HepG2 (cell line): Measurements from ENCODE around the gene GOLGA8S. TPM values are rescaled to one million over a fixed set of nuclear protein-coding genes. Genes with fewer than 3 reads are reported as not detected.
A peak's percentile ranks its signal among the peaks of the same experiment; 100 is the strongest.
"Not testable (repeated sequence)": the region's sequence is repeated elsewhere in the genome, so short reads cannot be mapped to it uniquely, and the experiment has no call there.

Source experiments
- ATAC-seq: fragments of 200-7000 bp; cut with Tn5 transposase; 3 replicates; pipeline ENCODE4 v1.9.1; 2020; ENCODE audit warnings: mild to moderate bottlenecking, moderate library complexity
- Bru-seq: library from RNA; stranded (reverse); fragments of 400-500 nt; gene quantifications from one replicate; lab custom pipeline; 2021; lab: Mats Ljungman, UMichigan
- BruChase-seq, 2 experiments: library from RNA; stranded (reverse); fragments of 400-500 nt; gene quantifications; one replicate each; lab custom pipeline; 2021; lab: Mats Ljungman, UMichigan
- BruUV-seq: library from RNA; stranded (reverse); fragments of 400-500 nt; replicated peaks from 2 replicates; lab custom pipeline; 2021; lab: Mats Ljungman, UMichigan
- CTCF ChIA-PET: fragments of 300-600 bp; formaldehyde crosslinking; extraction: SDS; loops from one replicate; lab custom pipeline; 2021; ENCODE audit warnings: low total read pairs, inconsistent platforms, low intra/inter-chr PET ratio; lab: Yijun Ruan, JAX
- POLR2A ChIA-PET: fragments of 350-600 bp; sonication (Branson Sonifier 250); formaldehyde crosslinking; loops from one replicate; lab custom pipeline; 2020; ENCODE audit warnings: antibody characterized with exemption, inconsistent platforms; lab: Yijun Ruan, JAX
- DNase-seq: peaks from one replicate; pipeline ENCODE4 v3.0.0-alpha.2; 2015; ENCODE audit warnings: low spot score
- FAIRE-seq: peaks from 3 replicates; lab custom pipeline; 2011; peaks lifted over from hg19 to GRCh38; lab: Jason Lieb, UNC
- H2AFZ ChIP-seq: one replicate; pipeline ENCODE4 v1.6.1; 2011; ENCODE audit warnings: low read length, inconsistent platforms
- H3K27ac ChIP-seq: fragments of 300-600 bp; 3 replicates; pipeline ENCODE4 v1.8.0; 2011; ENCODE audit warnings: mixed run types, mild to moderate bottlenecking, mixed read lengths, low read length, inconsistent platforms; ENCODE audit not compliant: insufficient read depth; ENCODE audit errors: extremely low read length
- H3K27me3 ChIP-seq, 2 experiments: fragments of 200-600 bp in 1 of 2; 2 replicates in 1 of 2; 3 replicates in 1 of 2; pipeline versions ENCODE4 v1.6.0 to v1.8.0; 2011; ENCODE audit warnings: low read length in 2 of 2, mild to moderate bottlenecking in 2 of 2, moderate library complexity in 2 of 2, inconsistent platforms in 1 of 2; ENCODE audit not compliant: insufficient read depth in 2 of 2, control insufficient read depth in 1 of 2
- H3K36me3 ChIP-seq, 2 experiments: fragments of 200-600 bp in 1 of 2; replicated peaks in 1 of 2; 2 replicates in 1 of 2; 3 replicates in 1 of 2; pipeline versions ENCODE4 v1.5.1 to v1.8.0; 2011; ENCODE audit warnings: low read length in 2 of 2, inconsistent platforms in 1 of 2; ENCODE audit not compliant: insufficient read depth in 2 of 2, control insufficient read depth in 1 of 2
- H3K4me1 ChIP-seq: 2 replicates; pipeline ENCODE4 v1.5.1; 2012; ENCODE audit warnings: low read length, inconsistent platforms; ENCODE audit not compliant: insufficient read depth
- H3K4me2 ChIP-seq: 2 replicates; pipeline ENCODE4 v1.6.0; 2011; ENCODE audit warnings: low read depth, low read length, inconsistent platforms
- H3K4me3 ChIP-seq, 3 experiments: fragments of 200-600 bp in 1 of 3; sonication (generic), shearing (Covaris generic) in 1 of 3; replicated peaks in 1 of 3; 2 replicates each; pipeline ENCODE4 v1.5.1; 2011 to 2016; ENCODE audit warnings: low read length in 3 of 3, inconsistent platforms in 2 of 3, low read depth in 2 of 3, mild to moderate bottlenecking in 2 of 3, control low read depth in 1 of 3, mixed read lengths in 1 of 3; ENCODE audit not compliant: insufficient read depth in 1 of 3
- H3K79me2 ChIP-seq: one replicate; pipeline ENCODE4 v1.6.1; 2011; ENCODE audit warnings: low read length, inconsistent platforms; ENCODE audit not compliant: insufficient read depth
- H3K9ac ChIP-seq: 2 replicates; pipeline ENCODE4 v1.6.0; 2011; ENCODE audit warnings: mild to moderate bottlenecking, low read depth, low read length, inconsistent platforms; ENCODE audit not compliant: insufficient read depth
- H3K9me3 ChIP-seq: 2 replicates; pipeline ENCODE4 v1.5.1; 2012; ENCODE audit warnings: mild to moderate bottlenecking, low read length
- H4K20me1 ChIP-seq: 2 replicates; pipeline ENCODE4 v1.6.0; 2011; ENCODE audit warnings: inconsistent platforms, mild to moderate bottlenecking, low read length, moderate library complexity; ENCODE audit not compliant: insufficient read depth
- WGBS: methylation state at CpG from one replicate; pipeline ENCODE4 v1.1.6; 2017; ENCODE audit warnings: low lambda C conversion rate; 5-methylcytosine and 5-hydroxymethylcytosine counted together
- in situ Hi-C: cut with HindIII; loops from 2 replicates; pipeline ENCODE4 v1.10.0; 2017; ENCODE audit warnings: low pct_unique_long_range_greater_than_20kb; ENCODE audit not compliant: extremely low pct_ligation_motif_present
- intact Hi-C: fragments of 100-400 bp; cut with micrococcal nuclease; formaldehyde crosslinking; loops from one replicate; pipeline ENCODE4 v1.10.0; 2022; ENCODE audit not compliant: unreplicated experiment
- long read RNA-seq, 2 experiments: library from RNA in 1 of 2; library from polyadenylated mRNA in 1 of 2; stranded (forward) in 1 of 2; unstranded in 1 of 2; transcript quantifications; one replicate each; pipeline ENCODE4 v2.0.0, GENCODE V29; 2019 to 2022
- polyA minus RNA-seq, 3 experiments: library from RNA; depleted of rRNA, polyadenylated mRNA; stranded (reverse); fragments of >200 nt; gene quantifications; 2 replicates each; pipeline ENCODE4 v1.2.3, GENCODE V29; 2011; ENCODE audit warnings: low replicate concordance in 1 of 3
- polyA plus RNA-seq, 8 experiments: library from polyadenylated mRNA; depleted of rRNA in 3 of 8; stranded (reverse) in 7 of 8; unstranded in 1 of 8; fragments of >200 nt; fragmentation: Illumina TruSeq in 4 of 8; extraction: Trizol in 4 of 8; gene quantifications; 2 replicates each; pipeline versions ENCODE4 v1.2.1 to v1.2.3, GENCODE V29; 2011 to 2016; ENCODE audit warnings: low read depth in 4 of 8, missing spikeins in 1 of 8, mixed read lengths in 1 of 8; ENCODE audit not compliant: insufficient read depth in 1 of 8
- total RNA-seq, 5 experiments: library from RNA; depleted of rRNA; stranded (reverse); fragments of >200 nt; fragmentation: Illumina TruSeq; extraction: Trizol; gene quantifications; 2 replicates each; pipeline ENCODE4 v1.2.3, GENCODE V29; 2016; ENCODE audit warnings: low read depth in 1 of 5

Gene GOLGA8S, protein sequence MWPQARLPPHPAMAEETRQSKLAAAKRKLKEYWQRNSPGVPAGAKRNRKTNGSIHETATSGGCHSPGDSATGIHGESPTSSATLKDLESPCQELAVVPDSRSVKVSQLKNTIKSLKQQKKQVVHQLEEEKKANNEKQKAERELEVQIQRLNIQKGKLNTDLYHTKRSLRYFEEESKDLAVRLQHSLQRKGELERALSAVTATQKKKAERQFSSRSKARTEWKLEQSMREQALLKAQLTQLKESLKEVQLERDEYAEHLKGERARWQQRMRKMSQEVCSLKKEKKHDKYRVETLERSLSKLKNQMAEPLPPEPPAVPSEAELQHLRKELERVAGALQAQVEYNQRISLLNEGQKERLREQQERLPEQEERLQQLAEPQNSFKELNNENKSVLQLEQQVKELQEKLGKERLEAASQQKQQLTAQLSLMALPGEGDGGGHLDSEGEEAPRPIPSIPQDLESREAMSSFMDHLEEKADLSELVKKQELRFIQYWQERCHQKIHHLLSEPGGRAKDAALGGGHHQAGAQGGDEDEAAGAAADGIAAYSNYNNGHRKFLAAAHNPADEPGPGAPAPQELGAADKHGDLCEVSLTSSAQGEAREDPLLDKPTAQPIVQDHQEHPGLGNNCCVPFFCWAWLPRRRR
- total RNA-seq (2016; rRNA removed; fragmentation: Illumina TruSeq; extraction: Trizol) (0.02 TPM in 1 of 2 replicates, not detected in the other), polyA plus RNA-seq (2011; rRNA removed) (0.03 and 0.04 TPM in 2 replicates), polyA minus RNA-seq (2011; rRNA and poly(A)+ RNA removed; ENCODE audit: low replicate concordance) (not detected in 2 replicates), Bru-seq, nascent RNA (not detected), BruChase-seq, experiment 1, labeled RNA remaining after a 6-hour chase (not detected), BruChase-seq, experiment 2, labeled RNA remaining after a 2-hour chase (not detected)
- not detected in 2 replicates for total RNA-seq (2016; cell fraction: cytosol; rRNA removed; fragmentation: Illumina TruSeq; extraction: Trizol; ENCODE audit: low read depth)
- total RNA-seq (2016; cell fraction: insoluble cytoplasmic fraction; rRNA removed; fragmentation: Illumina TruSeq; extraction: Trizol) = 0.02 TPM in 1 of 2 replicates, not detected in the other
- not detected in 2 replicates for total RNA-seq (2016; cell fraction: membrane; rRNA removed; fragmentation: Illumina TruSeq; extraction: Trizol)
- not detected in 2 replicates for total RNA-seq (2016; cell fraction: nucleus; rRNA removed; fragmentation: Illumina TruSeq; extraction: Trizol)
- 0.01 TPM in 2 replicates for polyA plus RNA-seq (2011; cell fraction: cytosol; rRNA removed)
- polyA plus RNA-seq (2011; cell fraction: nucleus; rRNA removed) = 0.16 and 0.33 TPM in 2 replicates
- polyA plus RNA-seq (2012) = 0.04 TPM in 1 of 2 replicates, not detected in the other
- polyA plus RNA-seq (2016; cell fraction: cytosol; fragmentation: Illumina TruSeq; extraction: Trizol; ENCODE audit: low read depth) = not detected in 2 replicates
- polyA plus RNA-seq (2016; cell fraction: insoluble cytoplasmic fraction; fragmentation: Illumina TruSeq; extraction: Trizol; ENCODE audit: low read depth) = not detected in 2 replicates
- not detected in 2 replicates for polyA plus RNA-seq (2016; cell fraction: membrane; fragmentation: Illumina TruSeq; extraction: Trizol; ENCODE audit: low read depth)
- polyA plus RNA-seq (2016; cell fraction: nucleus; fragmentation: Illumina TruSeq; extraction: Trizol; ENCODE audit: insufficient read depth, low read depth) = not detected in 2 replicates
- polyA minus RNA-seq (2011; cell fraction: cytosol; rRNA and poly(A)+ RNA removed) = not detected in 2 replicates
- polyA minus RNA-seq (2011; cell fraction: nucleus; rRNA and poly(A)+ RNA removed) = 0.13 TPM in 1 of 2 replicates, not detected in the other
- long read RNA-seq, experiment 1 = 0 reads
- long read RNA-seq, experiment 2 = 0 reads

DNA sequence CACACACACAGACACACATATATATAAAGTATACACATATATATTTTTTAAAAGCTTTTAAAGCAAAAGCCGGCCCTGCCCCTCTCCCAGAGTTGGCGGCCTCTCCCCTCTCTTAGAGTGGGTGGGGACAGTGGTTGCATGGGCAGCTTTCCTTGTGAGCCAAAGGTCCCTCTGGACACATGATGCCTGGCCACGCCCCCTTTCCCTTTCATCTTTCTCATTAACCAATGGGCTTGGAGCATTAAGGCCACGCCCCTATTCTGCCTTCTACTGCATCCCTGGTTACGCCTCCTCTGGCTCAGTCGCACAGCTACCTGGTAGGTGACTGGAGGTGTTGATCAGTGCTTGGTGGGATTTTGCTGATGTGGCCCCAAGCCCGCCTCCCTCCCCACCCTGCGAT, at the start of gene GOLGA8S:
TSS of gene GOLGA8S (plus strand) at position 301 of the 400 bp plus-strand sequence. CDS start at position 363, 62 bp downstream.
- DNase-seq, H3K79me2 ChIP-seq, H3K27ac ChIP-seq, H3K4me3 ChIP-seq, H3K36me3 ChIP-seq, H3K27me3 ChIP-seq, H3K4me1 ChIP-seq, H4K20me1 ChIP-seq, H2AFZ ChIP-seq, intact Hi-C loops, CTCF ChIA-PET, H3K4me2 ChIP-seq, H3K9me3 ChIP-seq, POLR2A ChIA-PET, H3K9ac ChIP-seq, ATAC-seq, in situ Hi-C loops, FAIRE-seq, BruUV-seq: not testable (repeated sequence)
- no CpG with 5 or more reads among the region's 8 CpGs for WGBS

DNA sequence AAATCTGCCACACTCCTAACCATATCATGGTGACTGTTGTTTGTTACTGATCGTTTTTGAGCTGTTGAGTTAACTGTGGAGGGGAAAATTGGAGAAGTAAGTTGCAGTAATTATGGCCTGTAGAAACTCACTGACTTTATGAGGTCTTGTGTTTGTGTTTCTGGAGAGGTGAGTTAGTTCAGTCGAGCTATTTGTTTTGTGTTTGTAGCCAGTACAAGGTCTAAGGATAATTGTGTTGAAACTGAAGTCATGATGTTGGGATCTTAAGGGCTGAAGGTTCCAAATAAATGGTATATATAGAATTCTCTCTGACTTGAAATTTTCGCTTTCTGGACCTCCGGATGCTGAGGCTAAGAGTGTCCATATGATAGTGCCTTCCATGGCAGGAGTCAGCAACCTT, 49.7 kb upstream of the GOLGA8S start:
- ATAC-seq, POLR2A ChIA-PET, intact Hi-C loops, DNase-seq, H3K36me3 ChIP-seq, FAIRE-seq, H3K27me3 ChIP-seq, H2AFZ ChIP-seq, CTCF ChIA-PET, H3K9me3 ChIP-seq, in situ Hi-C loops, BruUV-seq, H3K27ac ChIP-seq, H4K20me1 ChIP-seq, H3K79me2 ChIP-seq: not testable (repeated sequence)
- H3K9ac ChIP-seq = 0 out of 2 replicates have a peak overlapping the region, but pooled peaks have one; percentile 22
- peak overlapping the region; percentile 36; the same call in 1 of the 2 replicates for H3K4me2 ChIP-seq
- 38% methylated on average over 4 of the region's 4 CpGs for WGBS
- H3K4me3 ChIP-seq = peak overlapping the region in 2 of 3 experiments; percentile 40 to 49; a peak in 3 of 6 replicates
- H3K4me1 ChIP-seq = peaks cover 11% of the 10 kb centered on the region; the same call in 1 of the 2 replicates

DNA sequence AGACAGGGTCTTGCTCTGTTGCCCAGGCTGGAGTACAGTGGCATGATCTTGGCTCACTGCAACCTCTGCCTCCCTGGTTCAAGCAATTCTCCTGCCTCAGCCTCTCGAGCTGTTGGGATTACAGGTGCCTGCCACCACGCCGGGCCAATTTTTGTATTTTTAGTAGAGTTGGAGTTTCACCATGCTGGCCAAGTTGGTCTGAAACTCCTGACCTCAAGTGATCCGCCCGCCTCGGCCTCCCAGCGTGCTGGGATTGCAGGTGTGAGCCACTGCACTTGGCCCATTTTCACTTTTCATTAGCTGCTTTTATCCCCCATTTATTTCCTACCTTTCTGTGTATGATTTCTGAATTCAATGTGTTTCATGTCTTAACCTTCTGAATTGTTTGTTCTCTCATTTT, 48.6 kb upstream of the GOLGA8S start:
- H3K9me3 ChIP-seq, intact Hi-C loops, H4K20me1 ChIP-seq, POLR2A ChIA-PET, H2AFZ ChIP-seq, H3K27me3 ChIP-seq, H3K4me3 ChIP-seq, H3K9ac ChIP-seq, ATAC-seq, H3K4me2 ChIP-seq, H3K27ac ChIP-seq, H3K36me3 ChIP-seq, BruUV-seq, DNase-seq, FAIRE-seq, H3K79me2 ChIP-seq, in situ Hi-C loops, CTCF ChIA-PET: not testable (repeated sequence)
- 99% methylated on average over 7 of the region's 7 CpGs for WGBS
- H3K4me1 ChIP-seq = peaks cover 11% of the 10 kb centered on the region; the same call in 1 of the 2 replicates
